Stimulated activated CD4-positive, alpha-beta T cell treated with anti-CD3 and anti-CD28 coated beads, TNF-alpha, amount 100 ng/mL, for 1 hour (primary cell): ENCODE data around the gene STXBP2.
"Not testable (repeated sequence)": the region's sequence is repeated elsewhere in the genome, so short reads cannot be mapped to it uniquely, and the experiment has no call there.

ENCODE experiments used
- DNase-seq, 3 donors: peaks; one replicate each; pipeline ENCODE4 v3.0.0-alpha.2; 2020; ENCODE audit warnings: low read depth in 3 of 3, low spot score in 1 of 3

Gene STXBP2

GRCh38 chr19:7632340-7633203 lies 4.3 kb upstream of the STXBP2 start:
- DNase-seq, result no peak

GRCh38 chr19:7633698-7634097 lies 3.2 kb upstream of the STXBP2 start, which contains the start of gene PCP2:
PCP2 (minus strand) TSS chr19:7633719; CDS start chr19:7633457, 262 bp downstream.
- no peak for DNase-seq

GRCh38 chr19:7635670-7636069 lies 1.2 kb upstream of the STXBP2 start:
- no peak for DNase-seq

- DNase-seq, result no peak
These were observed 606 bp upstream of the STXBP2 start for GRCh38 chr19:7636317-7636690.

- DNase-seq, result no peak
These were observed 705 bp downstream of the STXBP2 start for GRCh38 chr19:7637374-7638256.

- DNase-seq, result no peak
These were observed 2.0 kb downstream of the STXBP2 start for GRCh38 chr19:7638802-7639465.

- no peak for DNase-seq
These were observed 3.0 kb downstream of the STXBP2 start for GRCh38 chr19:7639863-7640348.

- DNase-seq, result no peak
These were observed 3.9 kb downstream of the STXBP2 start for GRCh38 chr19:7640803-7641202.

- no peak for DNase-seq
These were observed 4.7 kb downstream of the STXBP2 start for GRCh38 chr19:7641290-7642276.

- no peak for DNase-seq
These were observed 5.6 kb downstream of the STXBP2 start for GRCh38 chr19:7642295-7643030.

- no peak for DNase-seq
These were observed 6.1 kb downstream of the STXBP2 start for GRCh38 chr19:7643031-7643415.

GRCh38 chr19:7643629-7644549 lies 7.0 kb downstream of the STXBP2 start:
- not testable (repeated sequence) for DNase-seq

- DNase-seq, result no peak
These were observed 7.6 kb downstream of the STXBP2 start for GRCh38 chr19:7644550-7644877.

GRCh38 chr19:7645163-7645562 lies 8.3 kb downstream of the STXBP2 start:
- DNase-seq, result no peak

- DNase-seq, result no peak
These were observed 8.9 kb downstream of the STXBP2 start for GRCh38 chr19:7645656-7646425.

GRCh38 chr19:7646426-7646700 lies 9.5 kb downstream of the STXBP2 start:
- no peak for DNase-seq

- no peak for DNase-seq
These were observed 10.2 kb downstream of the STXBP2 start for GRCh38 chr19:7647156-7647555.
